NCI-H1417 treated with DMSO at 0.1 percent for 48 hours (cell line): ENCODE results near the gene SEPTIN12.
"Not testable (repeated sequence)": the region's sequence is repeated elsewhere in the genome, so short reads cannot be mapped to it uniquely, and the experiment has no call there.

Experiments
- DNase-seq: peaks from one replicate; lab custom pipeline; 2025; lab: John Stamatoyannopoulos, UW

Gene SEPTIN12

DNA sequence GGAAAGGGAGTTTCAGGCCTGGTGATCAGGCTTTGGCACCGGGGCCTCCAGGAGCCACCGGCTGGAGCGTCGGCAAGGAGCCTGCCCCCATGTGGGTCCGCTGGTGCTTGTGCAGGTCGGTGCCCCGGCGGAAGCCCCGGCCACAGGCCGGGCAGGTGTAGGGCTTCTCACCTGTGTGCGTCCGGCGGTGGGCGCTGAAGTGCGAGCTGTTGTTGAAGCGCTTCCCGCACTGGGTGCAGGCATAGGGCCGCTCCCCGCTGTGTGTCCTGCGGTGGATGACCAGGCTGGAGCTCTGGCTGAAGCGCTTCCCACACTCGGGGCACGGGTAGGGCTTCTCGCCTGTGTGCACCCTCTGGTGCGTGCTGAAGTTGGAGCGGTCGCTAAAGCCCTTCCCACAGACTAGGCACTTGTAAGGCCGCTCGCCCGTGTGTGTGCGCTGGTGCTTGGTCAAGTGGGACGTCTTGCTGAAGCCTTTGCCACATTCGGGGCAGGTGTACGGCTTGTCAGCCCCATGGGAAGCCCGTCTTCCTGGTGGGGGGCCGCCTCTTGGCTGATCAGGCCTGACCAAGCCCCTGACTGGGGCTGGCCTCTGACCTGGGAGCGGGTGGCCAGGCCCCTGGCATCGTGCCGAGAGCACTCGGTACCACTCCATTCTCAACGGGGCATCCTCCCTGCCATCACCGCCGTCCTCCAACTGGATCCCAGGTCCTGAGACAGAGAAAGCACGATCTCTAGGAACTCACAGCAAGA is 35.6 kb downstream of the SEPTIN12 start:
- DNase-seq = no peak

DNA sequence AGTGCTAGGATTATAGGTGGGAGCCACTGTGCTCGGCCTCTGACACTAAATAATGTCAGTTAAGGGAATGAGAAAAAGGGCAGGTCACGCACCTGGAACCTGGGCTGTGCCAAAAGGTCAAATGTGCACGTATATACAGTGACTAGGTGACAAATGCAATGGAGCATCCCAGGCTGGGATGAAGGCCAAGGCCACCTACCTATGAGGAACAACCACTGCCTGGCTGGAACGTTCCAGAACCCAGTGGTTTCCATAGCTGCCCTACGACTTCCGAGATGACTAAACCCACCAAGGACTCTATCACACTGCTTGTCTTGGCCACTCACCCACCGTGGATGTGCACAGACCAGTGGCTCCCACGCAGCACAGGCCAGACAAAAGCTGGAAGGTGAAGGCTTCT is 37.2 kb downstream of the SEPTIN12 start:
- no peak for DNase-seq

DNA sequence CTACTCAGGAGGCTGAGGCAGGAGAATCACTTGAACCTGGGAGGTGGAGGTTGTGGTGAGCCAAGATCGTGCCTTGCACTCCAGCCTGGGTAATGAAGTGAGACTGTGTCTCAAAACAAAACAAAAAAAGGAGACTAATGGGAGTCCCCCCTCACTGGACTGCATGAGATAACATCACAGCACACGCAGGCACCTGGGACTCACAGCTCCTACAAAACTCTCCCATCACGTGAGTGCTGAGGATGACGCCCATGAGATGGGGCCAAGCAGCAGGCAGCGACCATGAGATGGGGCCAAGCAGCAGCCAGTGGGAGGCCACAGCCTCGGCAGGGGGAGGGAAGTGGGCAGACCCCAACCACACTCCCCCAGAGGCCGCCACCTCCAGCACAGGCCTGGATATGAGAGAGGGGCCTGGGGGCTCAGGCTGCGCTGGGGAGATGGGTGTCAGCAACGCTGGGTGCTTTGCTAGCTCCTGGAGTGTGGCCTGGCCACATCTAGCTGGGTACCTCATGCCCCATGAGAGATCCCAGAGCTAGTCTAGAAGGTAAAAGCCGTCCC is 38.4 kb downstream of the SEPTIN12 start:
- DNase-seq = no peak

DNA sequence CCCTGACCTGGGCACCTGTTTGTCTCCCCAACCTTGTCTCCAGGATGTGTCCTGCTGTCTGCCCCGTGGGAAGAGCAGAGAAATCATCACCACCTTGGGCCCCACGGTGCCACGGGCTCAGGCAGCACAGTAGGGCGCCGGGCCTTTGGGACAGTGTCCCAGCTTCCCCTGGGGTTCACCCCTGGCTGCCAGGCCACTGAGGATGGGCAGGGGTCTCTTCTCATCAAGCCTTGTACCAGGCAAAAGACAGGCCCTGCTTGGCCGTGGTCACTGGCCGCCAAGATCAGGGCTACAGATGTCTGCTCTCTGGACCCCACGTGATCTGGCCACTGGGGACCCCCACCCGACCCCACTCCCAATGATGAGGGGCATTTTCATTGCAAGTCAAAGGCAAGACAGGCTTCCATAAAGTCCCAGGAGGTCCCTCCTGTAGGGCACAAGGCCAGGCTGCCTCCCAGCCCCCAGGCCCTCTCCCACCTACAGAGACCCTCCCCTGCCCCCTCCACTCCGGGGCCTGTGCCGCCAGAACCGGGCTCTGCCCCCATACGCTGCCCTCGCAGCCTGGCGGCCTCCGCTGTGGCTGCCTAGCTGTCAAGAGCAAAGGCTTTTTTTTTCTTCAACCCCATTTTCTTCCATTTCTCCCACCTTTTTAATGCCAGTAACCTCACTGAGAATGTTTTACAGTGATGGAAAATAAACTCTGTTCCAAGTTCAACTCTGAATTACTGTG is 39.3 kb downstream of the SEPTIN12 start:
- DNase-seq = no peak

DNA sequence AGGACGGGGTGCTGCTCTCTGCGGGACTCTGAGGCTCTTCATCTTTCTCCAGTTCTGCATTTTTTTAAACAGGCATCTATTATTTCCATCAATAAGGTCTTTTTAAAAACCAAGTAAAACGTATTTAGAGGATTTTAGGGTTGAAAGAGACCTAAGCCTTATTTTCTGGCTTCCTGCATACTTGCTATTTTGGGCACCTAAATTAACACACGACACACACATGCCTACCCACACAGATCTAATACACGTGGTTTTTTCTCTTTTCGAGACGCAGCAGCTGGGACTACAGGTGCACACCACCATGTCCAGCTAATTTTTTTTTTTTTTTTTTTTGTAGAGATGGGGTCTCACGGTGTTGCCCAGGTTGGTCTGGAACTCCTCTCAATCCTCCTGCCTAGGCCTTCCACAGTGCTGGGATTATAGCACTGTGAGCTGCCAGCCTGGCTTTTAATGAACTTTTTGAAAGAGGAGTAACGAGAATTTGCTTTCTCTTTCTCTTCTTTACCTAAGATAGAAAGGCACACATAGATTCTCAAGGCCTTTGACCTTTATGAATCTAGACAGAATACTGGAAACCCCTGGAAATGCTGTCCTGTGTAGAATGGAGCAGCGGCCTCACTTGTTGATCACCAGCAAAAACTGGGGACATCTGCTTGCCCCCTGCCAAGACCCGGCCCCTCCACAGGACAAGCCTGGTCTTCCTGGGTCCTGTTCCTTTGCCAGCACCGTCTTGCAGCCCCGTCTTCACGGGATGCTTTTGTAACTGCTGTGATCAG is 40.1 kb downstream of the SEPTIN12 start:
- no peak for DNase-seq

DNA sequence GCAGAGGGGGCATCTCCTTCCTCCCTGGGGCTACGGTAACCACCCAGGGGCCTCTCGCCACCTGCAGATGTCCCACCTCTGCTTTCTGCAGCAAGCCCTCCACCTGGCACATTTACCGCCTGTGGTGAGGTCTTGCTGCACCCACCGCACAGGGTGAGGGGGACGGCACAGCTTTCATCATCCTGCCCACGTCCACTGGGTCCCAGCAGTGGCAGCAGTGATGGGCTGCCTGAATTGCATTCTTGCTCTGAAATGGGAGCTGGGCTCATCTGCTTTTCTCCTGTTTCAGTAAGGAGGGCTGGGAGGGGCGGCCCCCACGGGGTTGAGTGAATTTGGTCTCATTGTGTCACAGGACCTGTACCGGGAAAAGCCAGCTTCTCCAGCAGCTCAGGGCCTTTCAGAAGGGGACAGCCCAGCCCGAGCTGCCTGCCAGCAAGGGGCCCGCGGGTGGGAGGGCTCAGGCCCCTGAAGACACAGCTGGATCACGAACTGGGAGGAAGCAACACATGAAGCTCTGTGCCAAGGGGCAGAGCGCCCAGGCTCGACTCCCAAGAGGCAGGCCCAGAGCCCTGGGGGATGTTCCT is 41.1 kb downstream of the SEPTIN12 start:
- no peak for DNase-seq

DNA sequence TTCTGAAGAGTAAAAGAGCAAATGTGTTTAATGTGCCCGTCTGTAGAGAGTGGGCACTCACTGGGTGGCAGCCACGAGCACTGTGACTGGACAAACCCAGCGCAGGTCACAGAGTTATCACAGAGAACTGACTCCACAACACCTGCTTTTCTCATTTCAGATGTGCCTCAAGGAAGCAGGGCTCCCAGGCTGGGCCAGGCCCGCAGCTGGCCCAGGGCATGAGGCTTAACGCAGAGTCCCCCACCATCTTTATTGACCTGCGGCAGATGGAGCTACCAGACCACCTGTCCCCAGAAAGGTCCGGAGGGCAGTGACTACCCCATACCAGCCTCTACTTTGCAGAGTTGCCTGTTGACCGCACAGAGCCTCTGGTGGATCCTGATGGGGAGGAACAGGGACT is 41.9 kb downstream of the SEPTIN12 start:
- DNase-seq = no peak

DNA sequence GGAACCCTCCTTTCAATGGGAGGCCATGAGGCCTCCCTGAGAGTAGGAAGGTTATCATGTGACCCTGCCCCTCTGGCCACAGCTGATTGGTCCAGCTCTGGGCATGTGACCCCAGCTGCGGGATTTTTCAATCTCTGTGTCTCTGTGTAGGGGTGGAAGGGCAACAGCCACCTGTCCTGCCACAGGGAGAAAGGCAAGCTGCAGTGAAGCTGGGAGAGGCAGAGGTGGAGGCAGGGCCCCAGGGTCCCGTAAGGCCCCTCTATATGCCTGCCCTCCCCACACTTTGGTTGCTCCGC is 42.9 kb downstream of the SEPTIN12 start:
- no peak for DNase-seq

DNA sequence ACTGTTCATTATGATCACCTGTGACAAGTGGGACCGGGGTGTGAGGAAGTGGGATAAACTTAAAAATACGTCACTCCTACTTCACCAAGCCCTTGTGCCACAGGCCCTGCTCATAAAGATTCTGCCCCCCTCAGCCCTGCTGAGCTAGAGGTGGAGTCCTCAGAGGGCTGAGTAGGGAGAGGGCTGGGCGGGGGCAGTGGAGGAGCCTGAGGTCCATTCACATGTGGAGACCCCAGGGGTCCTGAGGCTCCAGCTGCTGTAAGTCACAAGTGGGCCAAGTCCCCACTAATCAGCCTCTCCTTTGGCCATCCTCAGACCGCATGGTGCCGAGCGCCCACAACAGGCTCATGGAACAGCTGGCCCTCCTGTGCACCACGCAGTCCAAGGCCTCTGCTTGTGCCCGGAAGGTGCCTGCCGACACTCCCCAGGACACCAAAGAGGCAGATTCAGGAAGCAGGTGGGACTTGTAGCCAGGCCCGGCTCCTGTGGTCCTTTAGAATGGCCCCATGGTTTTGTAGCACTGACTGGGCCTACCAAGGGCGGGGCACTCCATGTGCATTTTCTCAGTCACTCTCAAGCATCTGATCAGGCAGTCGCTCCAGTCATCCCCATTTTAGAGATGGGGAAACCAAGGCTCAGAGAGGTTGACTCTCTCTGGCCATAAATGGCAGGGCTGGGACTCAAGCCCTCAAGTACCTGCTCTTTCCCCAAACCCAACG is 43.4 kb downstream of the SEPTIN12 start:
- DNase-seq = no peak

DNA sequence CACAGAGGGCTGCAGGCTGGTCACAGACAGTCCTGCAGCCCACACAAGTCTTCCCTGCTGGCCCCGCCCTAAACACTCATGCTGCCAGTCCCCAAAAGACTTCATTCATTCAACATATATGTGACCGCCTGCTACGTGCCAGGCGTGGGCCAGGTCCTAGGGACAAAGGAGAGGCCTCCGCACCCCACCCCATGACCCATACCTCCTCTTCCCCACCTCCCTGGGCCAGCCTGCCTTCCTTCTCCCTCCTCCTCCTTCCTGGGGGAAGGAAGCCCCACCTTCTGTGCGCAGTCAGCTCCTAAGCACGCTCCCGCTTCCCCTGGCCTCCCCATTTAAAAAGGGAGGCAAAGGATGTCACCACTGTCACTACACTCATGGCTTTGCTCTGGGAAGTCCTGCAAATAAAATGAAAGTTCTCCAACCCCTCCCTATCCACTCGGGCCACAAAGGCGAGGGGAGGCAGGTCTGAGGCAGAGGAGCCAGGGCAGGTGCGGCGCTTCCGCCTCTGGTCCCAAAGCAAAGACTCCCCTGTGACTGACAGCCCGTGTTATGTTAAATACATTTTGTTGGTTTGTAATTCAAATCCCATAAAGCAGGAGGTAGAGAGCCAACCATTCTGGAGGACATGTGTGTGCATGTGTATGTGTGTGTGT is 44.8 kb downstream of the SEPTIN12 start:
- DNase-seq = no peak

DNA sequence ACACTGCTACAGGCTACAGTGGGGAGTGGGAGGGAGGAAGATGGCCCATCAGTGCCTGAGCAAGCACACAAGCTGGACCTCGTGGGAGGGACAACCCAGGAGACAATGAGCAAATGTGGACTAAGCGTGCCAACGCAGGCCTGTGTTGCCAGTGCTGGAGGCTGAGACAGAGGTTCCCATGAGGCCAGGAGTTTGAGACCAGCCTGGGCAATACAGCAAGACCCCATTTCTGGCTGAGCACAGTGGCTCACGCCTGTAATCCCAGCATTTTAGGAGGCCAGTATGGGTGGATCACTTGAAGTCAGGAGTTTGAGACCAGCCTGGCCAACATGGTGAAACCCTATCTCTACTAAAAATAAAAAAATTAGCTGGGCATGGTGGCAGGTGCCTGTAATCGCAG is 49.8 kb downstream of the SEPTIN12 start:
- DNase-seq = not testable (repeated sequence)

DNA sequence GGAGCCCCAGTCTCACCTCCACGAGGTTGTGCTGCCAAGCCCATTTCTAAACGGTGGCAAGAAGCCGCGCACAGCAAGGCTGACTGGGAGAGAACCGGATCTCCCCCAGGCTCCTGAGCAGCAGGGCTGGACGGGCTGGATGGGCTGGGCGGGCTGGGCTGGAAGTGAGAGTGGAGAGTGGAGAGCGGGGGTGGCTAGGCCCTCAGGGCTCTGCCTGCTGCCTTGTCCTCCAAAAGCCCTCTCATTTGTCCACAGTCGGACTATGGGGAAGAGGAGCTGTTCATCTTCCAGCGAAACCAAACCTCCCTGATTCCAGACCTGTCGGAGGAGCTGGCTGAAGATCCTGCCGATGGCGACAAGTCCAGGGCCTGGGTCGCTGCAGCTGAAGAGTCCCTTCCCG is 50.6 kb downstream of the SEPTIN12 start:
- DNase-seq = no peak

DNA sequence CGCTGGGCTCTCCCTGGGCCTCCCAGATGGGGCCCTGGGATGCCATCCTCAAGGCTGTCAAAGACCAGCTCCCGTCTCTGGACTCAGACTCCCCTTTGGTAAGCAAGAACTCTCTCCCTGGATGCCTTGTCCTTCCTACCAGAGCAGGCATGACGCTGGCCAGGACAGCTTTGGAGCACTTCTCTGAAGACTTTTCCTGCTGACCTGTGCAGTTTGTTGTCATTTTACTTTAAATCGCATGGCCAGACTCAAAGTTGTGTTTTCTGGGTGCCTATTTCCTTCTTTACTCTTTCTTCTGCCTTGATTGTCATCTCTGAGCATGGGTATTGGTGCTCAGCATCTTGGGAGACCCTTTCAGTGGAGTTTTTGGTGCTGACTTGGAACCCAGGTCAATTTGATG is 51.6 kb downstream of the SEPTIN12 start:
- no peak for DNase-seq

DNA sequence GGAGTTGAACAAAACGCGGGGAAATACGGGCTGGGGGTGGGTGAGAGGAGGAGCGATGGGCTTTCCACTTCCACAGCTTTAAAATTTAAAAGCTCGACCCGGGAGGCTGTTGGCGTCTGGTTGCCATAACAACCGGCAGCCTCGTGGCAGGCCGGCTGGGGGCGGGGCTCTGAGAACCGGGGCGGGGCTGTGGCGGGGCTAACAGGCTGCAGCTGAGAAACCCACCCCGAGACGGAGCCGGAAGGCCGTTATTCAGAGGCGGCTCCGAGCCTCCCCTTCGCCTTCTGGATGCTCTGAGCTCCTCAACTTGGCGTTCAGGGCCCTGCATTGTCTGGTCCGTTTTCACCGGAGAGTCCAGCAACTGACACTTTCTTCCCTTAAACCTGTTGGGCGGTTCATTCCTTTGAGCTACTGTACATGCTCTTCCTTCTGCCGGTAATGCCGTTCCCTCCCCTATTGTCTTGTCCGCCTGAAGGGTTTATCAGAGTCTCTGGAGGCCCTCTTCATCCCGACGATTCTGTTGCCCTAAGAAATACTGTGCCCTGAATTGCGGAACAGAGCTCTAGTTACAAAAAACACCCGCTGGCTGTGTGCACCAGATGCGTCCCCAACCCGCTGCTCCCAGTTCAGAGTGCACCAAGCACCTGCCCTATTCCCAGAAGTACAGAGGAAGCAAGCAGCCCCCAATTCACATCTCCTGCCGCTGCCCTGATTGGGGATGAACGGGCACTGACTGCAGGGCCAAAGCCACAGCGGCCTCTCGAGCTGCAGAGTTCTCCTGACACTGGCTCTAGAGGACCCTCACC is 53.2 kb downstream of the SEPTIN12 start:
- DNase-seq = no peak

DNA sequence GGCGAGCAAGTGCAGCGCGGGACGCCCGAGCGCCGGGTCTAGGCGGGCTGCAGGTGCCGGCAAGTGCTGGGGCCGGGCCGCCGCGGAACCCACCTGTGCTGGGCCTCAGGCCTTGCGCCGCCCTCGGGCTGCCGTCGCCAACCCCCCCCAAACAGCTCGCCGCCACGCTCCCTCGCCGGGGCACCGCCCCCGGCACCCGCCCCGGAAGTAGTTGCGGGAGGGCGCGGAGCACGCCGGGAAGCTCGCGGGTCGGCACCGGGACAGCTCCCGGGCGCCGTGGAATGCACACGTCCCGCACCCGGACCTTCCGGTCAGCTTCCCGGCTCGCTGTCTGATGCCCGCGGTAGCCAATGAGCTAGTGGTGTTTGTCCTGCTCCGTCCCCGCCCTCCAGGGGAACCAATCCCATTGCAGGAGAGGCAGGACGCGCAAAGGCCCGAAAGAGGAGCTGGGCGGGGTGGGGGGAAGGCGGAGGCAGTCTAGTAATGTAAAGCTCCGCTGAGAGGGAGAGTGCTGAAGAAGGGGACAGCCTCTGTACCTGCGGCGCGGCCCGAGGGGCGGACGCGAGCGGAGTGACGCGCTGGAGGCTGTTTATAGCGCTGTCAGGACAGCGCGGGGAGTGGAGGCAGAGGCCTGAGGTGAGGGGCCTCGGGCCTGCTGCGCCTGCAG is 53.9 kb downstream of the SEPTIN12 start, which contains the start of the genes ANKS3 and DNAAF8:
Gene ANKS3, minus strand, starts transcription at position 209 of the 667 bp plus-strand sequence. CDS start 4,122 bp downstream, outside the sequence.
Gene DNAAF8, plus strand, starts transcription at position 475 of the 667 bp plus-strand sequence. CDS start 1,978 bp downstream, outside the sequence.
- DNase-seq = peak; percentile 28

DNA sequence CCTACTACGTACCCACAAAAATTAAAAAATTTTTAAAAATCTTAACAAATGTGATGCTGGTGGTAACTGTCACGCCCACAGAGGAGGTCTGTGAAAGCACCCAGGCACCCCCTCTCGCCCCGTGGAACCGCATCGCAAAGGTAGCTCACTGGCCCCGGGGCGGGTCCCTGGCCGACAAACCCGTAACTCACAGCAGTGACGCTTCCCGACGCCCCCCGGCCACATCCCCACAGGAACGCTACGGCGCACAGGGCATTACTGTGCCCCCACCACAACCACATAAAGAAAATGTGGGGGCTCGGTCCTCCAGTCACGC is 54.4 kb downstream of the SEPTIN12 start:
- no peak for DNase-seq

DNA sequence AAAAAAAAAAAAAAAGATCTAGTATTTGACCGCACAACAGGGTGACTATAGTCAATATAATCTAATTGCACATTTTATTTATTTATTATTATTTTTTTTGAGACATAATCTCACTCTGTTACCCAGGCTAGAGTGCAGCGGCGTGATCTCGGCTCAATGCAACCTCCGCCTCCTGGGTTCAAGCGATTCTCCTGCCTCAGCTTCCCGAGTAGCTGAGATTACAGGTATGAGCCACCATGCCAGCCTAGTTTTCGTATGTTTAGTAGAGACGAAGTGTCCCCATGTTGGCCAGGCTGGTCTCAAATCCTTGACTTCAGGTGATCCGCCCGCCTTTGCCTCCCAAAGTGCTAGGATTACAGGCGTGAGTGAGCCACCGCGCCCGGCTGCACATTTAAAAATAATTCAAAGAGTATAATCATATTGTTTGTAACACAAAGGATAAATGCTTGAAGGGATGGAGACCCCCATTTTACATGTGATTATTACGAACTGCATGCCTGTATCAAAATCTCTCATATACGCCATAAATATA is 54.9 kb downstream of the SEPTIN12 start:
- DNase-seq = no peak

DNA sequence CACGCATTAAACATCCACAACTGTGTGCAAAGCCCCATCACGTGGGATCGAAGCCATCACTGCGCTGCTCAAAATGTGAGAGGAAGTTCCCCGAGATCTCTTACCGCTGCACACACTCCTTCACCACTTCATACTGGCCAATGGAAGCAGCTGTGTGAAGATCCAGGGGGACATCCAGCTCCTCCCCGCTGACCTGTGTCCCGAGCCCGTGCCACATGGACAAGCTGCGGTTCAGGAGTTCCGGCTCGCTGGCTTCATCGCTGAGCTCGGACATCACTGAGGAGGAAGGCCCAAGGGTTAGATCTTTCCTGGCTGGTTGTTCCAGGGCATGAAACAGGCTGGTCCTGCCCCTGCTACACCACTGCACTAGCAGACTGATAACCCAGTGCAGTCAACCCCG is 58.3 kb downstream of the SEPTIN12 start:
- no peak for DNase-seq

DNA sequence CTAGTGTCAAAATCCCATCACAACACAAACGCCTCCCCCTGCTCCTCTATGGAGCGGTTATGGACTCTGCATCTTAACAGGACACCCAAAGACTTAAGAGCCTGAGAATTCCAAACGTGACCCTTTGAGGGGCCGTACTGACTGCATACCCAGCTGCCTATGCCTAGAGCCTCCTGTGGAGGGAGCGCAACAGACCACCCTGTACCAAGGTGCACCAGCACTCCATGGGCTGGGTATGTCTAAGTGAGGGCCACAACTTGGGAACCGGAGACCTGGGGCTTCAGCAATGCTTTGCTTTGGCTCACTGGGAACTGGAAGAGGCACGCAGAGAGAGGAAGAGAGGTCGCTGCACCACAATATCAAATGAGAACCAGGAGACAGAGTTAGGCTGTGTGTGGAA is 59.5 kb downstream of the SEPTIN12 start:
- no peak for DNase-seq
